Measurements from ENCODE around the gene DHX38. TPM values are rescaled to one million over a fixed set of nuclear protein-coding genes. Genes with fewer than 3 reads are reported as not detected.

The DHX38 gene
- 109 and 116 TPM in 2 replicates for total RNA-seq

DNA sequence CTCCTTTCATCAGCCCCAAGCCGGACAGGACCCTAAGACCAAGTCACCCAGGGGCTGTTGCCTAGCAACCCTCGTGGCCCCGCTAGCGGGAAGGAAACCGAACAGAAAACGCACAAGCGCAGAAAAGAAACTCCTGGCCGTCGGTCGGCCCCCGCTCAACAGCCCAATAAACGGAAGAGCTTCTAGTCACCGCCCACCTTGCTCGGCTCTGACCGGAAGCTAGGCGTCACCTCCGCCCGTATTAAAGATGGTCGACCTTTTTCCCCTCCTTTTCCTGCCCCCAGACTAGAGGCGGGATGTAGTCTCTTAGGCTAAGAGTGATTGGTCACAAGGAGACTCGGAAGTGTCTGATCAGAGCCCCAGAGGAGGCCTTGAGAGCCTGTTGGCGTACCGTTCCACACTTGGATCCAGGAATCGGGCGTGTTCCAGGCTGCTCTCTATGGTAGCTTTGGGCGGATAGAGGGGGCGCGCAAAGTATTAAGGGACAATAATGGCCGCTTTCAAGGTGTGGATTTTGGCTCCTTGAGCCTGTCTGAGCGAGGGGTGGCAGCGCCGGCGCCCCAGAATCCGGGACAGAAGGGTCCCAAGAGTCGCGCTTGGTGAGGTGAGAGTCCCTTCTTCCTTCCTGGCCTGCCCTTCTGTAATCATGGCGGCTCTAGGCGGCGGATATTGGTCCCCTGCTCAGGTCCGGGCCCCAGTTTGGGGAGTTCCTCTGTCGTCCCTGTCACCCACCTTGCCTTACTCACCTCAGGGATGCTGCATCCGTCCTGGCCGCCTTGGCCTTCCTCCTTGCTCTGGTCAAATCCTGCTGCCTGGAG, at the start of gene DHX38, which contains the start of gene TXNL4B:
DHX38 (plus strand) TSS at position 400 of the 818 bp plus-strand sequence. CDS start 2,311 bp downstream, outside the sequence.
TXNL4B (minus strand) TSS at position 173 of the 818 bp plus-strand sequence. CDS start 2,871 bp downstream, outside the sequence.

DNA sequence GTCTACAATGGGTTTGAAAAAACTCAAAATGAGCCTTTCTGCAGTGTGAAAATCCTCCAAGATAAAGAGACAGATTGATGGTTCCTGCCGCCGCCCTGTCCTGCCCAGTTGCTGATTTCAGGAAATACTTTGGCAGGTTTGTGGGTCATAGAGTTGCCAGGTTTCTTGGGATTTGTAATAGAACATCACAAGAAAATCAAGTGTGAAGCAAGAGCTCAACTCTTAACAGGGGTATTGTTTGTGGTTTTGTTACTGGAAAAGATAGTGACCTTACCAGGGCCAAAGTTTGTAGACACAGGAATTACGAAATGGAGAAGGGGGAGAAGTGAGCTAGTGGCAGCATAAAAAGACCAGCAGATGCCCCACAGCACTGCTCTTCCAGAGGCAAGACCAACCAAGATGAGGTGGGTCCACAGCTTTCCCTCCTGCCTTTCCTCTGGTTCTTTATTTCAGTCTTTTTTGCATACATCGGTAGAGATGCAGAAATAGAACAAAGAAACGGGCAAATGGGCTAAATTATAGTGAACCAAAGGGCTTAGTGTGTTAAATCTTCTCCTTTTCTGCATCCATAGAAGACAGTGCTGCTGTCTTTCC, 39.3 kb upstream of the DHX38 start, which contains the start of gene HP:
HP (plus strand) TSS at position 252 of the 594 bp plus-strand sequence; CDS start at position 400, 148 bp downstream.

Other genes starting within 250 kb of the DHX38 start
- gene ATXN1L, start 247.9 kb upstream of the DHX38 start, total RNA-seq: 11.3 and 16.5 TPM in 2 replicates
- gene ZNF821, start 209.7 kb upstream of the DHX38 start, total RNA-seq: 4.5 and 5.5 TPM in 2 replicates
- gene IST1, start 198.3 kb upstream of the DHX38 start, total RNA-seq: 133 and 151 TPM in 2 replicates
- not detected in 2 replicates for gene PKD1L3, start 93.4 kb upstream of the DHX38 start, total RNA-seq
- 3.7 TPM in 2 replicates for gene DHODH, start 85.1 kb upstream of the DHX38 start, total RNA-seq
- gene HP, start 39.3 kb upstream of the DHX38 start, total RNA-seq: not detected in 2 replicates
- not detected in 2 replicates for gene HPR, start 30.6 kb upstream of the DHX38 start, total RNA-seq
- gene TXNL4B, start 227 bp upstream of the DHX38 start, total RNA-seq: 5.9 and 6.7 TPM in 2 replicates
- gene PMFBP1, start 78.3 kb downstream of the DHX38 start, total RNA-seq: 0.38 and 0.63 TPM in 2 replicates